HepG2 (cell line): ENCODE measurements around the gene MEGF6.

Experiments
- CEBPB ChIP-seq: IDR thresholded peaks from 2 replicates; pipeline ENCODE4 v1.6.1; 2011; ENCODE audit warnings: low read depth, low read length, improper control_type of control experiment, borderline replicate concordance
- FOXJ3 ChIP-seq: sonication (generic); formaldehyde crosslinking; IDR thresholded peaks from 2 replicates; pipeline ENCODE4 v1.4.0; 2020; ENCODE audit warnings: missing genetic modification reagents, mild to moderate bottlenecking, borderline replicate concordance
- REPIN1 ChIP-seq: sonication (generic); formaldehyde crosslinking; IDR thresholded peaks from 2 replicates; pipeline ENCODE4 v1.8.0; 2022; ENCODE audit warnings: missing genetic modification reagents, low read depth, mild to moderate bottlenecking, borderline replicate concordance
- RFXAP ChIP-seq: sonication (generic); formaldehyde crosslinking; IDR thresholded peaks from 2 replicates; pipeline ENCODE4 v1.4.0; 2020; ENCODE audit warnings: missing genetic modification reagents, borderline replicate concordance
- TF ChIP-seq, protein P1 (sequence below): sonication (generic); formaldehyde crosslinking; IDR thresholded peaks from 2 replicates; pipeline ENCODE4 v1.4.0; 2020; ENCODE audit warnings: missing genetic modification reagents

- TF ChIP-seq, protein P1, sequence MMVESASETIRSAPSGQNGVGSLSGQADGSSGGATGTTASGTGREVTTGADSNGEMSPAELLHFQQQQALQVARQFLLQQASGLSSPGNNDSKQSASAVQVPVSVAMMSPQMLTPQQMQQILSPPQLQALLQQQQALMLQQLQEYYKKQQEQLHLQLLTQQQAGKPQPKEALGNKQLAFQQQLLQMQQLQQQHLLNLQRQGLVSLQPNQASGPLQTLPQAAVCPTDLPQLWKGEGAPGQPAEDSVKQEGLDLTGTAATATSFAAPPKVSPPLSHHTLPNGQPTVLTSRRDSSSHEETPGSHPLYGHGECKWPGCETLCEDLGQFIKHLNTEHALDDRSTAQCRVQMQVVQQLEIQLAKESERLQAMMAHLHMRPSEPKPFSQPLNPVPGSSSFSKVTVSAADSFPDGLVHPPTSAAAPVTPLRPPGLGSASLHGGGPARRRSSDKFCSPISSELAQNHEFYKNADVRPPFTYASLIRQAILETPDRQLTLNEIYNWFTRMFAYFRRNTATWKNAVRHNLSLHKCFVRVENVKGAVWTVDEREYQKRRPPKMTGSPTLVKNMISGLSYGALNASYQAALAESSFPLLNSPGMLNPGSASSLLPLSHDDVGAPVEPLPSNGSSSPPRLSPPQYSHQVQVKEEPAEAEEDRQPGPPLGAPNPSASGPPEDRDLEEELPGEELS, result no peak
- TF ChIP-seq RFXAP (CRISPR knock-in tag) (no peak), REPIN1 (CRISPR knock-in tag) (no peak), FOXJ3 (CRISPR knock-in tag) (no peak), CEBPB (no peak)
Observed at GRCh38 chr1:3514404-3514803, 96.9 kb downstream of the MEGF6 start.
